Ishikawa (cell line): ENCODE measurements around the gene SLAMF7.

Experiments used
- CEBPB ChIP-seq: IDR thresholded peaks from 2 replicates; pipeline ENCODE4 v1.6.1; 2012
- CREB1 ChIP-seq: IDR thresholded peaks from 2 replicates; pipeline ENCODE4 v1.6.1; 2012; ENCODE audit warnings: low read depth
- EGR1 ChIP-seq: IDR thresholded peaks from 2 replicates; pipeline ENCODE4 v1.6.1; 2012
- EP300 ChIP-seq: IDR thresholded peaks from 2 replicates; pipeline ENCODE4 v1.6.1; 2012; ENCODE audit warnings: borderline replicate concordance
- FOXM1 ChIP-seq: IDR thresholded peaks from 2 replicates; pipeline ENCODE4 v1.6.1; 2012; ENCODE audit warnings: low read depth, borderline replicate concordance
- NFIC ChIP-seq: IDR thresholded peaks from 2 replicates; pipeline ENCODE4 v1.6.1; 2012
- RAD21 ChIP-seq: IDR thresholded peaks from 2 replicates; pipeline ENCODE4 v1.6.1; 2012; ENCODE audit warnings: low read depth
- TAF1 ChIP-seq: IDR thresholded peaks from 2 replicates; pipeline ENCODE4 v1.6.1; 2012; ENCODE audit warnings: low read depth, mild to moderate bottlenecking
- TCF12 ChIP-seq: IDR thresholded peaks from 2 replicates; pipeline ENCODE4 v1.6.1; 2012; ENCODE audit warnings: low read depth
- TEAD4 ChIP-seq: IDR thresholded peaks from 2 replicates; pipeline ENCODE4 v1.6.1; 2012
- YY1 ChIP-seq: IDR thresholded peaks from 2 replicates; pipeline ENCODE4 v1.6.1; 2012; ENCODE audit warnings: low read depth
- ZBTB7A ChIP-seq: IDR thresholded peaks from 2 replicates; pipeline ENCODE4 v1.6.1; 2012; ENCODE audit warnings: low read depth
- TF ChIP-seq, protein P1 (sequence below): IDR thresholded peaks from 2 replicates; pipeline ENCODE4 v1.6.1; 2012
- TF ChIP-seq, protein P2 (sequence below): IDR thresholded peaks from 2 replicates; pipeline ENCODE4 v1.6.1; 2012; ENCODE audit warnings: low read depth, mild to moderate bottlenecking
- TF ChIP-seq, protein P3 (sequence below): IDR thresholded peaks from 2 replicates; pipeline ENCODE4 v1.6.1; 2012

SLAMF7 gene

DNA sequence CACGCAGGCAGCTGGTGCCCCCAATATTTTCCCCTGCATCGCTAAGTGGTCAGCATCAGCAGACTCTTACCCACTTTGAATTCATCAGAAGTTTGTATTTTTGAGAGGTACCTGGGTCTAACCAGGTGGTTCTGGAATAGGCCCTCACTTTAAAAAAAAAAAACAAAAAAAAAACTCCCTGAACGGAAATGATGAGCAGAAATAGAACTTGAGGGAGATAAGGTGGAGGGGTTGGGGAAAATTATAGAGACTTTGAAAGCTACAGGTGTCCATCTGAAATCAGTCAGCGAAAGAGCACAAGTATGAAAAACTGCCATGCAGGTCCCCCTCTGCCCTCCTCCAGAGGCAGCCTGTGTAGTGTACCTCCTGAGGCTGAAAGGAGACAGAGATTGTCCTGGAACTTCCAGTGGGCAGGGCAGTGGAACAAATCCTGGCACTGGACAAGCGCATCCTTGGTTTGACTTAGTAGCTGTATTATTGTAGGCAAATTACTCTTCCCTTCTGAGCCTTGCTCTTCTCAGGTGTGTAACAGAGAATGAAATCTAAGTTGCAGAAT is 1.2 kb downstream of the SLAMF7 start:
- TF ChIP-seq RAD21 (no peak), CREB1 (no peak), TAF1 (no peak)

DNA sequence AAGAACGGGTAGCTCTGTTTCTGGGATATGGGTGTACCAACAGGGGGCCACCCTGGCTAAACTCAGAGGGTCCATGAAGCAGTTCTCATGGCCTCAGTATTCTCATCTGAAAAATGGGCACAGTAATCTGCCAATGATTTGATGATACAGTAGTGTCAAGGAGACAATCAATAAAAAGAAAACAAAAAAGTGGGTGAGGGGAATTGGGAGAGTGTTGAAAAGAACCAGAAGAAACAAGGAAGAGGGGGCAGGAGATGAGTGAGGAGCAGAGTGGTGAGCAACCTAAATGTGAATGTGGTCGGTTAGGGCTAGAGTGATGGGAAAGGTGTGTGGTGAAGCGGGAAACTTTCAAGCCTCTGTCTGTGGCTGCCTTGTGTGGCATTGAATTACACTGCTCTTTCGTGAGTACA is 2.0 kb downstream of the SLAMF7 start:
- TF ChIP-seq ZBTB7A: no peak
- TF ChIP-seq FOXM1: no peak
- no peak for TF ChIP-seq RAD21
- TF ChIP-seq EGR1: no peak
- TF ChIP-seq, protein P1, sequence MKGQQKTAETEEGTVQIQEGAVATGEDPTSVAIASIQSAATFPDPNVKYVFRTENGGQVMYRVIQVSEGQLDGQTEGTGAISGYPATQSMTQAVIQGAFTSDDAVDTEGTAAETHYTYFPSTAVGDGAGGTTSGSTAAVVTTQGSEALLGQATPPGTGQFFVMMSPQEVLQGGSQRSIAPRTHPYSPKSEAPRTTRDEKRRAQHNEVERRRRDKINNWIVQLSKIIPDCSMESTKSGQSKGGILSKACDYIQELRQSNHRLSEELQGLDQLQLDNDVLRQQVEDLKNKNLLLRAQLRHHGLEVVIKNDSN: no peak
- no peak for TF ChIP-seq TEAD4
- no peak for TF ChIP-seq TAF1
- no peak for TF ChIP-seq CREB1
- no peak for TF ChIP-seq CEBPB
- TF ChIP-seq EP300: no peak
- TF ChIP-seq, protein P2, sequence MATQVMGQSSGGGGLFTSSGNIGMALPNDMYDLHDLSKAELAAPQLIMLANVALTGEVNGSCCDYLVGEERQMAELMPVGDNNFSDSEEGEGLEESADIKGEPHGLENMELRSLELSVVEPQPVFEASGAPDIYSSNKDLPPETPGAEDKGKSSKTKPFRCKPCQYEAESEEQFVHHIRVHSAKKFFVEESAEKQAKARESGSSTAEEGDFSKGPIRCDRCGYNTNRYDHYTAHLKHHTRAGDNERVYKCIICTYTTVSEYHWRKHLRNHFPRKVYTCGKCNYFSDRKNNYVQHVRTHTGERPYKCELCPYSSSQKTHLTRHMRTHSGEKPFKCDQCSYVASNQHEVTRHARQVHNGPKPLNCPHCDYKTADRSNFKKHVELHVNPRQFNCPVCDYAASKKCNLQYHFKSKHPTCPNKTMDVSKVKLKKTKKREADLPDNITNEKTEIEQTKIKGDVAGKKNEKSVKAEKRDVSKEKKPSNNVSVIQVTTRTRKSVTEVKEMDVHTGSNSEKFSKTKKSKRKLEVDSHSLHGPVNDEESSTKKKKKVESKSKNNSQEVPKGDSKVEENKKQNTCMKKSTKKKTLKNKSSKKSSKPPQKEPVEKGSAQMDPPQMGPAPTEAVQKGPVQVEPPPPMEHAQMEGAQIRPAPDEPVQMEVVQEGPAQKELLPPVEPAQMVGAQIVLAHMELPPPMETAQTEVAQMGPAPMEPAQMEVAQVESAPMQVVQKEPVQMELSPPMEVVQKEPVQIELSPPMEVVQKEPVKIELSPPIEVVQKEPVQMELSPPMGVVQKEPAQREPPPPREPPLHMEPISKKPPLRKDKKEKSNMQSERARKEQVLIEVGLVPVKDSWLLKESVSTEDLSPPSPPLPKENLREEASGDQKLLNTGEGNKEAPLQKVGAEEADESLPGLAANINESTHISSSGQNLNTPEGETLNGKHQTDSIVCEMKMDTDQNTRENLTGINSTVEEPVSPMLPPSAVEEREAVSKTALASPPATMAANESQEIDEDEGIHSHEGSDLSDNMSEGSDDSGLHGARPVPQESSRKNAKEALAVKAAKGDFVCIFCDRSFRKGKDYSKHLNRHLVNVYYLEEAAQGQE: no peak
- TF ChIP-seq, protein P3, sequence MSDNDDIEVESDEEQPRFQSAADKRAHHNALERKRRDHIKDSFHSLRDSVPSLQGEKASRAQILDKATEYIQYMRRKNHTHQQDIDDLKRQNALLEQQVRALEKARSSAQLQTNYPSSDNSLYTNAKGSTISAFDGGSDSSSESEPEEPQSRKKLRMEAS: no peak
- TF ChIP-seq TCF12: no peak
- TF ChIP-seq NFIC: no peak
- no peak for TF ChIP-seq YY1

DNA sequence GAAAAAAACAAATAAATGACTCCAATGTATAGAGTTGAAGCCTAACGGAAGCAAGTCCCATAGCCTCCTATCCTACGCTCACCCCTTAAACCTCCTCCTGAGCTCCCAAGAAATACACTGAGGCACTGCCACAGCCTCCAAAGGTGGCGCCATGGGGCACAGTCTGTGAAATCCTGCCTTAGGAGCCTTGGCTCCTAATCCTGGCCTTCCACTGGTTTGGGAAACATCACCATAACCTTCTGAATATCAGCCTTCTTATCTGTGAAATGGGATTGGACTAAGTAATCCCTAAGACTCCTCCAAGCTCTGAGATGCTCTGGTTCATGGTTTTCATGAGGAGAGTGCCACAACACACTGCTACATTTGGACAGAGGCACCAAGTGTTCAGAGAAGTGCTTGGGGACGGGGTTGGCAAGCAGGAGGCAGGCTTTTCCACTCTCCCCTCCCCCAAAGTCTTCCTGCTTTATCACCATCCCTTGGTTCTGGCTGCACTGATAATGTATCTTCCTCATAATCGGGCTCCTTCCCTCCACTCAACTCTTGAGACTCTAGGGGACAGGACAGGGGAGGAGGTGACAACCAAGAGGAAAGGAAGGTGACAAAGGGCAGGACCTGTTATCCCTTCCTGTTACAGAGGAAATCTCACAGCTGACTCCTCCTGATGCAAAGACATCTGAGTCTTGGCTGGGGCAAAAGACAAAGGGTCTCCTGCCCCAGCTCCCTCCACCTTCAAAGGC is 2.7 kb downstream of the SLAMF7 start:
- TF ChIP-seq ZBTB7A (no peak), TEAD4 (no peak), TCF12 (no peak), CREB1 (no peak), RAD21 (no peak), EP300 (no peak), EGR1 (no peak), YY1 (no peak), TAF1 (no peak), NFIC (no peak), FOXM1 (no peak)
- TF ChIP-seq, protein P1: no peak
- TF ChIP-seq, protein P3: no peak
- TF ChIP-seq, protein P2: no peak

DNA sequence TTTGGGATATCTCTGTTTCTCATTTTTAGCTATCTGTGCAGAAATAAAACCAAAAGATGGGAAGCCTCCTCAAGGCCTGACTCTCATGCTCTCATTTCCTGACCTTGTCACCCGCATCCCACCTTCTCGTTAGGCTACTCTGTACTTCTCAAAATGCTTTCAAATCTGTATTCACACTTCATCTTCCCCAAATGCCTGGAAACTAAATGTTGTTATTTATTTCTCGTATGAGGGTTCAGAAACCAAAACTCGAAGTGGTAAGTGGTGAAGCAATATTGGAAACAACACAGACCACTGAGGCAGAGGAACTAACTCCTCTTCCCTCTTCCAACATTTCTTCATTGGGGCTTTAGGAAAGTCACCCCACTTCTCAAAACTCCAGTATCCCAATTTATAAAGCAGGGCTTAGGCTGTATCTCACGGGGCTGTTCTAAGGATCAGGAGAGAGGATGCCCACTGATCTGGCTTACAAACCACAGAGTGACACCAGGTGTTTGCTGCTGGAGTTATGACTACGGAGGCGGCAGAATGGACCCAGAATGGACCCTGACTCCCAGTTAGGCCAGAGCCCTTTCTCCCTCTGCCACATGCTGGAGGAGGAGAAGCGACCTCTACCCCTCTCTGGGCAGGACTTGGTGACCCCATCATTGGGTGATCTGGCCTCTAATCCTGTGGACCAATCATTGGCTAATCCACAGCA is 3.5 kb downstream of the SLAMF7 start:
- TF ChIP-seq ZBTB7A (no peak), NFIC (no peak), EGR1 (no peak), TCF12 (no peak), CREB1 (no peak), CEBPB (no peak), FOXM1 (no peak), TEAD4 (no peak), TAF1 (no peak), RAD21 (no peak), YY1 (no peak), EP300 (no peak)
- TF ChIP-seq, protein P3: no peak
- TF ChIP-seq, protein P1: no peak
- TF ChIP-seq, protein P2: no peak
